Mesothelial cell of epicardium (in vitro differentiated cells): ENCODE results near the gene FMNL1. TPM values are rescaled to one million over a fixed set of nuclear protein-coding genes. Genes with fewer than 3 reads are reported as not detected.

Source experiments
- DNase-seq, 2 experiments: peaks; one replicate each; pipeline ENCODE4 v3.0.0; 2021; ENCODE audit warnings: low spot score in 2 of 2; ENCODE audit not compliant: unreplicated experiment in 2 of 2
- H3K27ac Mint-ChIP-seq: 2 replicates; pipeline ENCODE4 v1.8.0; 2021; ENCODE audit warnings: mixed read lengths
- H3K27me3 Mint-ChIP-seq: 2 replicates; pipeline ENCODE4 v1.8.0; 2021; ENCODE audit warnings: low read depth, mixed read lengths
- H3K36me3 Mint-ChIP-seq: 2 replicates; pipeline ENCODE4 v1.8.0; 2021; ENCODE audit warnings: mixed read lengths
- H3K4me1 Mint-ChIP-seq: 2 replicates; pipeline ENCODE4 v1.8.0; 2021; ENCODE audit warnings: mixed read lengths
- H3K4me3 Mint-ChIP-seq: 2 replicates; pipeline ENCODE4 v1.8.0; 2021; ENCODE audit warnings: mild to moderate bottlenecking, moderate library complexity, mixed read lengths
- H3K9me3 Mint-ChIP-seq: 2 replicates; pipeline ENCODE4 v1.8.0; 2021; ENCODE audit warnings: mixed read lengths
- total RNA-seq: library from RNA; stranded (reverse); gene quantifications from 3 replicates; pipeline ENCODE4 v1.2.1, GENCODE V29; 2021
- TF ChIP-seq, protein P1 (sequence below): fragments of 200-600 bp; sonication (generic); IDR thresholded peaks from one replicate; pipeline ENCODE4 v1.5.0; 2021; ENCODE audit warnings: antibody characterized with exemption; ENCODE audit not compliant: unreplicated experiment

Gene FMNL1
- total RNA-seq, 1 donor from 2014 or later, result 3.7 TPM

- H3K27me3 Mint-ChIP-seq, result no peaks in the 10 kb centered on the region
- no peak for DNase-seq
- H3K27ac Mint-ChIP-seq, result no peak overlapping the region
- no peaks in the 10 kb centered on the region for H3K9me3 Mint-ChIP-seq
- peaks cover 7% of the 10 kb centered on the region for H3K36me3 Mint-ChIP-seq
- H3K4me1 Mint-ChIP-seq, result peaks cover 3% of the 10 kb centered on the region
- TF ChIP-seq, protein P1, sequence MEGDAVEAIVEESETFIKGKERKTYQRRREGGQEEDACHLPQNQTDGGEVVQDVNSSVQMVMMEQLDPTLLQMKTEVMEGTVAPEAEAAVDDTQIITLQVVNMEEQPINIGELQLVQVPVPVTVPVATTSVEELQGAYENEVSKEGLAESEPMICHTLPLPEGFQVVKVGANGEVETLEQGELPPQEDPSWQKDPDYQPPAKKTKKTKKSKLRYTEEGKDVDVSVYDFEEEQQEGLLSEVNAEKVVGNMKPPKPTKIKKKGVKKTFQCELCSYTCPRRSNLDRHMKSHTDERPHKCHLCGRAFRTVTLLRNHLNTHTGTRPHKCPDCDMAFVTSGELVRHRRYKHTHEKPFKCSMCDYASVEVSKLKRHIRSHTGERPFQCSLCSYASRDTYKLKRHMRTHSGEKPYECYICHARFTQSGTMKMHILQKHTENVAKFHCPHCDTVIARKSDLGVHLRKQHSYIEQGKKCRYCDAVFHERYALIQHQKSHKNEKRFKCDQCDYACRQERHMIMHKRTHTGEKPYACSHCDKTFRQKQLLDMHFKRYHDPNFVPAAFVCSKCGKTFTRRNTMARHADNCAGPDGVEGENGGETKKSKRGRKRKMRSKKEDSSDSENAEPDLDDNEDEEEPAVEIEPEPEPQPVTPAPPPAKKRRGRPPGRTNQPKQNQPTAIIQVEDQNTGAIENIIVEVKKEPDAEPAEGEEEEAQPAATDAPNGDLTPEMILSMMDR, result no peak
- peak overlapping the region; percentile 70 for H3K4me3 Mint-ChIP-seq
Observed at GRCh38 chr17:45262516-45263476, 41.1 kb downstream of the FMNL1 start.

GRCh38 chr17:45263477-45263860, 41.8 kb downstream of the FMNL1 start:
- Mint-ChIP-seq H3K9me3 (no peaks in the 10 kb centered on the region), H3K36me3 (peaks cover 7% of the 10 kb centered on the region), H3K4me1 (peaks cover 3% of the 10 kb centered on the region), H3K27ac (no peak overlapping the region), H3K4me3 (no peak overlapping the region), H3K27me3 (no peaks in the 10 kb centered on the region)
- DNase-seq, result no peak
- TF ChIP-seq, protein P1, result no peak

- no peaks in the 10 kb centered on the region for H3K27me3 Mint-ChIP-seq
- H3K4me3 Mint-ChIP-seq, result no peak overlapping the region
- TF ChIP-seq, protein P1, result no peak
- peaks cover 3% of the 10 kb centered on the region for H3K4me1 Mint-ChIP-seq
- H3K36me3 Mint-ChIP-seq, result peaks cover 10% of the 10 kb centered on the region
- H3K9me3 Mint-ChIP-seq, result no peaks in the 10 kb centered on the region
- no peak overlapping the region for H3K27ac Mint-ChIP-seq
- DNase-seq, result no peak
Observed at GRCh38 chr17:45264430-45264829, 42.7 kb downstream of the FMNL1 start.

GRCh38 chr17:45264988-45265387, 43.3 kb downstream of the FMNL1 start:
- H3K9me3 Mint-ChIP-seq, result no peaks in the 10 kb centered on the region
- H3K4me3 Mint-ChIP-seq, result no peak overlapping the region
- H3K36me3 Mint-ChIP-seq, result peaks cover 14% of the 10 kb centered on the region
- DNase-seq, result no peak
- TF ChIP-seq, protein P1, result no peak
- H3K27ac Mint-ChIP-seq, result no peak overlapping the region
- H3K27me3 Mint-ChIP-seq, result no peaks in the 10 kb centered on the region
- peaks cover 3% of the 10 kb centered on the region for H3K4me1 Mint-ChIP-seq

DNA sequence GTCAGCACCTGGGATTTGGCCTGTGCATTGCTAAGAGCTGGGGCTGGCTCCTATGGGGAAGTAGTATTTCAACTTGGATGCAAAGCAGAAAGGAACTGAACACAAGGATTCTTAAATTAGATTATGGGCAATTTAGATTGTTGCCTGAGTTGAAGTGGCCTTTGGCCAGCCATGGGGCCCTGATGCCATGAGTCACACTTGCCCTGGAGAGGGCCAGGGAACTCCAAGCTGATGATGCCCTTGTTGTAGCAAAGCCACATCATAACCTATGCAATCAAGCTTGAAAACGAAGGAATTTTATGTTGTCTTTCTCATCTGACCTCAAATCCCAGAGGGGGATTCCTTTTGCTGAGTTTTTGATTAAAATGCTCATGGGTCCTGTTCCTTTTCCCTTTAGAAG, 44.1 kb downstream of the FMNL1 start:
- Mint-ChIP-seq H3K9me3 (no peaks in the 10 kb centered on the region), H3K4me1 (peaks cover 3% of the 10 kb centered on the region), H3K4me3 (no peak overlapping the region), H3K36me3 (peaks cover 17% of the 10 kb centered on the region), H3K27ac (no peak overlapping the region), H3K27me3 (no peaks in the 10 kb centered on the region)
- no peak for DNase-seq
- TF ChIP-seq, protein P1, result no peak
